Measurements from ENCODE around the gene RFC1. TPM values are rescaled to one million over a fixed set of nuclear protein-coding genes. Genes with fewer than 3 reads are reported as not detected.
"Not testable (repeated sequence)": the region's sequence is repeated elsewhere in the genome, so short reads cannot be mapped to it uniquely, and the experiment has no call there.

The RFC1 gene
- total RNA-seq, 6 experiments from 2014 or later: 17.5 to 29.7 (median 24.6) TPM

DNA sequence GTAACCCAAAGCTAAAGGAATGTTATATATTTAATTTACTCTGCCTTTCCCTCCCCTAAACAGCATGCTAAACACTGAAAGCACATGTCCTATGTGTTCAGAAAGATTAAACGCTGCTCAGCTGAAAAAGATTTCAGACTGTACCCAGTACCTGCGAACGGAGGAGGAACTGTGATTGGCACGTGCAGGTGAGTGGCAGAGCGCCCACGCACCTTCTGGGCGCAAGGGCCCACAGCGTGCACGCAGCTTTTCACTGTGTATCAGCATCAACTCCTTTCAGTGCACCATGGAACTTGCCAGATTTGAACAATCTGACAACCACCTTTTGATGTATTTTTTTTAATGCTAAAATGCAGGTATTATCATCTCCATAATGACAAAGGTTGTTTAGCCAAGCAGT is 87.7 kb downstream of the RFC1 start:
- Histone ChIP-seq H3K27ac (no peak overlapping the region), H3K9me3 (no peaks in the 10 kb centered on the region), H3K4me3 (no peak overlapping the region), H3K27me3 (no peaks in the 10 kb centered on the region), H3K36me3 (peaks cover 0 to 37% (median 4%) of the 10 kb centered on the region in 4 donors), H3K4me1 (no peaks in the 10 kb centered on the region)
- no peak for TF ChIP-seq CTCF (IDR thresholded peaks at IDR 0.05)
- TF ChIP-seq POLR2A (IDR thresholded peaks at IDR 0.05): no peak
- no peak for ATAC-seq
- intact Hi-C loops (cut with DNase I): no loop called here
- 85% methylated on average over 4 of the region's 9 CpGs for WGBS (ENCODE audit: insufficient coverage, low coverage, low lambda C conversion rate, missing lambda C conversion rate)
- no peak for DNase-seq

GRCh38 chr4:39277661-39278060 is 88.5 kb downstream of the RFC1 start:
- ATAC-seq; H3K27ac ChIP-seq; intact Hi-C loops (cut with DNase I); H3K4me1 ChIP-seq; DNase-seq; H3K9me3 ChIP-seq; H3K27me3 ChIP-seq; H3K4me3 ChIP-seq: not testable (repeated sequence)
- WGBS (ENCODE audit: insufficient coverage, low coverage, low lambda C conversion rate, missing lambda C conversion rate): 90% methylated on average over 6 of the region's 6 CpGs
- H3K36me3 ChIP-seq: peaks cover 0 to 42% (median 4%) of the 10 kb centered on the region in 4 donors

- H3K36me3 ChIP-seq: peaks cover 0 to 50% (median 5%) of the 10 kb centered on the region in 4 donors
- intact Hi-C loops (cut with DNase I): no loop called here
- no peak for DNase-seq
These were observed 91.7 kb downstream of the RFC1 start for GRCh38 chr4:39274503-39274902.

DNA sequence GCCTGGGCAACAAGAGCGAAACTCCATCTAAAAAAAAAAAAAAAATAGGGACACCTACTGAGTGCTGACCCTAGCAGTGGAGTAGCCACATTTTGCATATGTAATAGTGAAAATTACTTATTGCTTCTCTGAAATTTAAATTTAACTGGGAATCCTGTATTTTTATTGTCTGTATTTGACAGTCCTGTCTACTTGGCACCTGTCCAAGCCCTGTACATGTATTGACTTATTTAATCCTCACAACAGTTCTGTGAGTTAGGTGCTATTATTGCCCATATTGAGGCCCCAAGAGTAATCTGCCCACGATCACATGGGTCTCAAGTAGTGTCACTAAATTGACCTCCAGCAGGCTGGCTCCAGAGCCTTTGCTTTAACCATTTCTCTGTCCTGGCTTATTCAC is 102.3 kb downstream of the RFC1 start:
- no peak overlapping the region for H3K4me3 ChIP-seq
- no CpG with 5 or more reads among the region's 2 CpGs for WGBS (ENCODE audit: insufficient coverage, low coverage, low lambda C conversion rate, missing lambda C conversion rate)
- ATAC-seq (no peak), DNase-seq (no peak)
- intact Hi-C loops (cut with DNase I): no loop called here
- no peaks in the 10 kb centered on the region for H3K27me3 ChIP-seq
- TF ChIP-seq POLR2A (IDR thresholded peaks at IDR 0.05): no peak
- TF ChIP-seq CTCF (IDR thresholded peaks at IDR 0.05): no peak
- H3K4me1 ChIP-seq: no peaks in the 10 kb centered on the region
- H3K36me3 ChIP-seq: peaks cover 0 to 2% (median 0%) of the 10 kb centered on the region in 4 donors
- H3K9me3 ChIP-seq: no peaks in the 10 kb centered on the region
- H3K27ac ChIP-seq: no peak overlapping the region

More at GRCh38 chr4:39274503-39274902, 91.7 kb downstream of the RFC1 start:
- Histone ChIP-seq H3K27ac (no peak overlapping the region), H3K9me3 (no peaks in the 10 kb centered on the region), H3K4me1 (no peaks in the 10 kb centered on the region), H3K27me3 (no peaks in the 10 kb centered on the region), H3K4me3 (no peak overlapping the region)
- ATAC-seq: no peak
- WGBS (ENCODE audit: insufficient coverage, low coverage, low lambda C conversion rate, missing lambda C conversion rate): 80% methylated on average over 3 of the region's 4 CpGs
- no peak for TF ChIP-seq CTCF (IDR thresholded peaks at IDR 0.05)
- no peak for TF ChIP-seq POLR2A (IDR thresholded peaks at IDR 0.05)

DNA sequence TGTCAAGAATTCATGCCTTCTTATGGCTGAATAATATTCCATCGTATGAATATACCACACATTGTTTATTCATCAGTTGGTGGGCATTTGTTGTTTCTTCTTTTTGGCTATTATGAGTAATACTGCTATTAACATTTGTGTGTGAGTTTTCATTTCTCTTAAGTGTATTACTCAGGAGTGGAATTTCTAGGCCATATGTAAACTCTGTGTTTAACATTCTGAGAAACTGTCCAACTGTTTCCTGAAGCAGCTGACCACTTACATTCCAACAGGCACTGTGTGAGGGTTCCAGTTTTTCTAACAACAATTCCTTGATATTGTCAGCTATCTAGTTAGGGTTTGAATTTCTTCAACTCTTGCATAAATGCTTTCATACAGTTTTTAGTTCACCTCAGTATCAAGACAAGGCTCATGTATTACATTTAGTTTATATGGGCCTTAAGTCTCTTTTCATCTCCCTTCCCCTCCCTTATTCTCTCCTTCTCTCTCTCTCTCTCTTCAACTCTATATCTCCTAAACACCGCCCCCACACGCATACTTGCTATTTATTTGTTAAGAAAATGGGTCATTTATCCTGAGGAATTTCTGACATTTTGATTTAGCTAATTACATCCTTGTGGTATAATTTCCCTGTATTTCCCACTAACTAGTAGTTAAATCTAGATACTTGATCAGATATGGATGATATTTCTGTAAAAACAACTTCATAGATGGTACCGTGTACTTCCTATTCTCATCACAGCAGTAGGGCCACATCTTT is 106.4 kb downstream of the RFC1 start:
- DNase-seq (no peak), ATAC-seq (no peak)
- no peak overlapping the region for H3K27ac ChIP-seq
- intact Hi-C loops (cut with DNase I): no loop called here
- H3K4me1 ChIP-seq: no peaks in the 10 kb centered on the region
- H3K36me3 ChIP-seq: peaks cover 0 to 3% (median 1%) of the 10 kb centered on the region in 4 donors
- H3K27me3 ChIP-seq: no peaks in the 10 kb centered on the region
- TF ChIP-seq POLR2A (IDR thresholded peaks at IDR 0.05): no peak
- H3K9me3 ChIP-seq: no peaks in the 10 kb centered on the region
- WGBS (ENCODE audit: insufficient coverage, low coverage, low lambda C conversion rate, missing lambda C conversion rate): 98% methylated on average over 4 of the region's 4 CpGs
- H3K4me3 ChIP-seq: no peak overlapping the region
